A549 (cell line): ENCODE data around the gene MLST8. TPM values are rescaled to one million over a fixed set of nuclear protein-coding genes. Genes with fewer than 3 reads are reported as not detected.

Experiments used
- ATAC-seq, 2 experiments: fragments of 200-7000 bp in 1 of 2; fragments of >200 bp in 1 of 2; cut with Nextera tagmentation in 1 of 2; cut with Tn5 transposase in 1 of 2; 3 replicates each; pipeline versions ENCODE4 v1.8.0 to v1.9.1; 2018 to 2020; ENCODE audit warnings: mild to moderate bottlenecking in 1 of 2, moderate library complexity in 1 of 2
- CTCF ChIA-PET: fragments of 300-600 bp; sonication (Branson Sonifier 250); formaldehyde crosslinking; extraction: SDS; loops from one replicate; lab custom pipeline; 2021; ENCODE audit warnings: antibody characterized with exemption, inconsistent platforms; lab: Yijun Ruan, JAX
- POLR2A ChIA-PET: fragments of 350-600 bp; formaldehyde crosslinking; extraction: SDS; loops from one replicate; lab custom pipeline; 2021; ENCODE audit warnings: antibody characterized with exemption, inconsistent platforms; lab: Yijun Ruan, JAX
- DNase-seq, 2 experiments: peaks; one replicate each; pipeline versions ENCODE4 v3.0.0 to v3.0.0-alpha.2; 2011 to 2016; ENCODE audit warnings: low read depth in 1 of 2, low spot score in 1 of 2
- FAIRE-seq: peaks from 2 replicates; lab custom pipeline; 2011; peaks lifted over from hg19 to GRCh38; lab: Jason Lieb, UNC
- H3K27ac ChIP-seq, 2 experiments: fragments of >200 bp; sonication (Bioruptor Twin); formaldehyde crosslinking; 3 replicates each; pipeline ENCODE4 v1.5.1; 2016 to 2017
- H3K4me1 ChIP-seq: fragments of >200 bp; sonication (Bioruptor Twin); formaldehyde crosslinking; 3 replicates; pipeline ENCODE4 v1.6.1; 2016
- H3K4me2 ChIP-seq: fragments of >200 bp; sonication (Bioruptor Twin); formaldehyde crosslinking; 3 replicates; pipeline ENCODE4 v1.6.1; 2016
- H3K4me3 ChIP-seq: fragments of >200 bp; sonication (Bioruptor Twin); formaldehyde crosslinking; 3 replicates; pipeline ENCODE4 v1.5.1; 2016
- H3K9me3 ChIP-seq: fragments of >200 bp; sonication (Bioruptor Twin); formaldehyde crosslinking; 3 replicates; pipeline ENCODE4 v1.6.1; 2016
- EP300 ChIP-seq, 2 experiments: fragments of >200 bp; sonication (Bioruptor Twin); formaldehyde crosslinking; IDR thresholded peaks; 2 replicates in 1 of 2; 3 replicates in 1 of 2; pipeline ENCODE4 v1.6.1; 2016 to 2017
- HEYL ChIP-seq: fragments of 250-450 bp; sonication (Bioruptor Pico); IDR thresholded peaks from 2 replicates; pipeline ENCODE4 v1.8.0; 2021; ENCODE audit warnings: mild to moderate bottlenecking, moderate library complexity
- NPAS2 ChIP-seq: fragments of 250-450 bp; sonication (Bioruptor Pico); IDR thresholded peaks from 2 replicates; pipeline ENCODE4 v1.8.0; 2022; ENCODE audit warnings: mild to moderate bottlenecking, moderate library complexity, borderline replicate concordance
- PHF8 ChIP-seq: fragments of 200-600 bp; sonication (generic); IDR thresholded peaks from 2 replicates; pipeline ENCODE4 v1.6.1; 2016; ENCODE audit warnings: low read depth, mild to moderate bottlenecking, antibody characterized with exemption, moderate library complexity, borderline replicate concordance
- POLR2A ChIP-seq: IDR thresholded peaks from 2 replicates; pipeline ENCODE4 v1.6.1; 2012; ENCODE audit warnings: mild to moderate bottlenecking, low read length
- RAD21 ChIP-seq, 2 experiments: fragments of >200 bp in 1 of 2; sonication (Bioruptor Twin) in 1 of 2; formaldehyde crosslinking in 1 of 2; IDR thresholded peaks in 1 of 2; conservative IDR thresholded peaks in 1 of 2; 2 replicates in 1 of 2; 3 replicates in 1 of 2; pipeline ENCODE4 v1.6.1; 2012 to 2018; ENCODE audit warnings: inconsistent platforms in 1 of 2
- RARB ChIP-seq: fragments of 250-450 bp; sonication (Bioruptor Pico); IDR thresholded peaks from 2 replicates; pipeline ENCODE4 v1.8.0; 2021; ENCODE audit warnings: mild to moderate bottlenecking, moderate library complexity
- SREBF2 ChIP-seq: fragments of 450-650 bp; IDR thresholded peaks from 2 replicates; pipeline ENCODE4 v1.6.1; 2014; ENCODE audit warnings: mild to moderate bottlenecking, moderate library complexity
- WGBS: methylation state at CpG from one replicate; pipeline ENCODE4 v1.1.6; 2017; ENCODE audit errors: missing lambda C conversion rate; 5-methylcytosine and 5-hydroxymethylcytosine counted together
- polyA plus RNA-seq, 4 experiments: library from polyadenylated mRNA; depleted of rRNA in 3 of 4; stranded (reverse); fragments of >200 nt; fragmentation: RNase III in 1 of 4; extraction: RNeasy Plus Mini Kit Qiagen cat#74134 plus additional on column Dnase treatment in 1 of 4; gene quantifications; 2 replicates in 3 of 4; 3 replicates in 1 of 4; pipeline ENCODE4 v1.2.3, GENCODE V29; 2011 to 2017
- TF ChIP-seq, protein P1 (sequence below): IDR thresholded peaks from 2 replicates; pipeline ENCODE4 v1.6.1; 2012
- TF ChIP-seq, protein P2 (sequence below): fragments of 200-600 bp; sonication (generic); IDR thresholded peaks from 2 replicates; pipeline ENCODE4 v1.6.1; 2016; ENCODE audit warnings: antibody characterized with exemption, mild to moderate bottlenecking, moderate library complexity
- TF ChIP-seq, protein P3 (sequence below): fragments of 250-450 bp; sonication (Bioruptor Pico); IDR thresholded peaks from 2 replicates; pipeline ENCODE4 v1.5.0; 2021; ENCODE audit warnings: mild to moderate bottlenecking, moderate library complexity, borderline replicate concordance
- TF ChIP-seq, protein P4 (sequence below): fragments of >200 bp; sonication (Bioruptor Twin); formaldehyde crosslinking; IDR thresholded peaks from 3 replicates; pipeline ENCODE4 v1.6.1; 2016
- TF ChIP-seq, protein P5 (sequence below): fragments of 450-650 bp; IDR thresholded peaks from 2 replicates; pipeline ENCODE4 v1.6.1; 2014; ENCODE audit warnings: antibody characterized with exemption

The MLST8 gene
- polyA plus RNA-seq, 2 of the 4 experiments (the other 2 are of a cell fraction): 46.8 to 53.9 TPM

DNA sequence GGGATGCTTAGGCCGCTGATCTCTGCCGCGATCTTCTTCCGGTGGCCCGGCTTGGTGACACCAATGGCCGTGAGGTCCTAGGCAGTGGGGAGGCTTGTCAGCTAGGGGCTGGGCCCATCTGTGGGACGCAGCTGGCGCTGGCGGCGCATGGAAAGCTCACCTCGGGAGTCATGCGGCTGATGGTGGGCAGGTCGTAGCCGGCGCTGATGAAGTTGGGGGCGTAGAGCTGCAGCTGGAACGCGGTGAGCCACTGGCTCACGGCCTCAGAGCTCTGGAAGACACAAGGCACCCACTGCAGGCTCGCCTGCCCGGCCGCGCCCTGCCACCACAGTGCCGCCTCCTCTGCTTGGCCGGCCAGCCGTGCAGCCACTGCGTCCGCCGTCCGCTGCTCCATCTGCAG is 21.6 kb upstream of the MLST8 start:
- no peak overlapping the region for H3K4me2 ChIP-seq
- 93% methylated on average over 27 of the region's 30 CpGs for WGBS
- no peaks in the 10 kb centered on the region for H3K9me3 ChIP-seq
- no peaks in the 10 kb centered on the region for H3K4me1 ChIP-seq
- no peak overlapping the region for H3K27ac ChIP-seq
- ChIA-PET POLR2A (interaction anchor here (1.5 kb wide), 1 partner anchor 28 kb away, joined by 3 read pairs; the partner anchor contains the start of gene TRAF7), CTCF (interaction anchor here (2.7 kb wide), 1 partner anchor 11 kb away, joined by 19 read pairs; no protein-coding TSS in a partner anchor)
- ATAC-seq: no peak
- TF ChIP-seq, protein P1, sequence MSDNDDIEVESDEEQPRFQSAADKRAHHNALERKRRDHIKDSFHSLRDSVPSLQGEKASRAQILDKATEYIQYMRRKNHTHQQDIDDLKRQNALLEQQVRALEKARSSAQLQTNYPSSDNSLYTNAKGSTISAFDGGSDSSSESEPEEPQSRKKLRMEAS: no peak
- TF ChIP-seq RAD21 (conservative IDR thresholded peaks at IDR 0.05 in 1 of 2, IDR thresholded peaks at IDR 0.05 in 1 of 2) (no peak), NPAS2 (CRISPR knock-in tag) (no peak), RARB (CRISPR knock-in tag) (no peak), PHF8 (no peak), SREBF2 (no peak), POLR2A (no peak), HEYL (CRISPR knock-in tag) (no peak)
- TF ChIP-seq, protein P2, sequence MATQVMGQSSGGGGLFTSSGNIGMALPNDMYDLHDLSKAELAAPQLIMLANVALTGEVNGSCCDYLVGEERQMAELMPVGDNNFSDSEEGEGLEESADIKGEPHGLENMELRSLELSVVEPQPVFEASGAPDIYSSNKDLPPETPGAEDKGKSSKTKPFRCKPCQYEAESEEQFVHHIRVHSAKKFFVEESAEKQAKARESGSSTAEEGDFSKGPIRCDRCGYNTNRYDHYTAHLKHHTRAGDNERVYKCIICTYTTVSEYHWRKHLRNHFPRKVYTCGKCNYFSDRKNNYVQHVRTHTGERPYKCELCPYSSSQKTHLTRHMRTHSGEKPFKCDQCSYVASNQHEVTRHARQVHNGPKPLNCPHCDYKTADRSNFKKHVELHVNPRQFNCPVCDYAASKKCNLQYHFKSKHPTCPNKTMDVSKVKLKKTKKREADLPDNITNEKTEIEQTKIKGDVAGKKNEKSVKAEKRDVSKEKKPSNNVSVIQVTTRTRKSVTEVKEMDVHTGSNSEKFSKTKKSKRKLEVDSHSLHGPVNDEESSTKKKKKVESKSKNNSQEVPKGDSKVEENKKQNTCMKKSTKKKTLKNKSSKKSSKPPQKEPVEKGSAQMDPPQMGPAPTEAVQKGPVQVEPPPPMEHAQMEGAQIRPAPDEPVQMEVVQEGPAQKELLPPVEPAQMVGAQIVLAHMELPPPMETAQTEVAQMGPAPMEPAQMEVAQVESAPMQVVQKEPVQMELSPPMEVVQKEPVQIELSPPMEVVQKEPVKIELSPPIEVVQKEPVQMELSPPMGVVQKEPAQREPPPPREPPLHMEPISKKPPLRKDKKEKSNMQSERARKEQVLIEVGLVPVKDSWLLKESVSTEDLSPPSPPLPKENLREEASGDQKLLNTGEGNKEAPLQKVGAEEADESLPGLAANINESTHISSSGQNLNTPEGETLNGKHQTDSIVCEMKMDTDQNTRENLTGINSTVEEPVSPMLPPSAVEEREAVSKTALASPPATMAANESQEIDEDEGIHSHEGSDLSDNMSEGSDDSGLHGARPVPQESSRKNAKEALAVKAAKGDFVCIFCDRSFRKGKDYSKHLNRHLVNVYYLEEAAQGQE: no peak
- TF ChIP-seq, protein P3, sequence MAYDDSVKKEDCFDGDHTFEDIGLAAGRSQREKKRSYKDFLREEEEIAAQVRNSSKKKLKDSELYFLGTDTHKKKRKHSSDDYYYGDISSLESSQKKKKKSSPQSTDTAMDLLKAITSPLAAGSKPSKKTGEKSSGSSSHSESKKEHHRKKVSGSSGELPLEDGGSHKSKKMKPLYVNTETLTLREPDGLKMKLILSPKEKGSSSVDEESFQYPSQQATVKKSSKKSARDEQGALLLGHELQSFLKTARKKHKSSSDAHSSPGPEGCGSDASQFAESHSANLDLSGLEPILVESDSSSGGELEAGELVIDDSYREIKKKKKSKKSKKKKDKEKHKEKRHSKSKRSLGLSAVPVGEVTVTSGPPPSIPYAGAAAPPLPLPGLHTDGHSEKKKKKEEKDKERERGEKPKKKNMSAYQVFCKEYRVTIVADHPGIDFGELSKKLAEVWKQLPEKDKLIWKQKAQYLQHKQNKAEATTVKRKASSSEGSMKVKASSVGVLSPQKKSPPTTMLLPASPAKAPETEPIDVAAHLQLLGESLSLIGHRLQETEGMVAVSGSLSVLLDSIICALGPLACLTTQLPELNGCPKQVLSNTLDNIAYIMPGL: no peak
- TF ChIP-seq, protein P4, sequence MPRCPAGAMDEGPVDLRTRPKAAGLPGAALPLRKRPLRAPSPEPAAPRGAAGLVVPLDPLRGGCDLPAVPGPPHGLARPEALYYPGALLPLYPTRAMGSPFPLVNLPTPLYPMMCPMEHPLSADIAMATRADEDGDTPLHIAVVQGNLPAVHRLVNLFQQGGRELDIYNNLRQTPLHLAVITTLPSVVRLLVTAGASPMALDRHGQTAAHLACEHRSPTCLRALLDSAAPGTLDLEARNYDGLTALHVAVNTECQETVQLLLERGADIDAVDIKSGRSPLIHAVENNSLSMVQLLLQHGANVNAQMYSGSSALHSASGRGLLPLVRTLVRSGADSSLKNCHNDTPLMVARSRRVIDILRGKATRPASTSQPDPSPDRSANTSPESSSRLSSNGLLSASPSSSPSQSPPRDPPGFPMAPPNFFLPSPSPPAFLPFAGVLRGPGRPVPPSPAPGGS: no peak
- TF ChIP-seq, protein P5, sequence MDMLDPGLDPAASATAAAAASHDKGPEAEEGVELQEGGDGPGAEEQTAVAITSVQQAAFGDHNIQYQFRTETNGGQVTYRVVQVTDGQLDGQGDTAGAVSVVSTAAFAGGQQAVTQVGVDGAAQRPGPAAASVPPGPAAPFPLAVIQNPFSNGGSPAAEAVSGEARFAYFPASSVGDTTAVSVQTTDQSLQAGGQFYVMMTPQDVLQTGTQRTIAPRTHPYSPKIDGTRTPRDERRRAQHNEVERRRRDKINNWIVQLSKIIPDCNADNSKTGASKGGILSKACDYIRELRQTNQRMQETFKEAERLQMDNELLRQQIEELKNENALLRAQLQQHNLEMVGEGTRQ: no peak
- DNase-seq: no peak
- no peak overlapping the region for H3K4me3 ChIP-seq
- no peak for FAIRE-seq

DNA sequence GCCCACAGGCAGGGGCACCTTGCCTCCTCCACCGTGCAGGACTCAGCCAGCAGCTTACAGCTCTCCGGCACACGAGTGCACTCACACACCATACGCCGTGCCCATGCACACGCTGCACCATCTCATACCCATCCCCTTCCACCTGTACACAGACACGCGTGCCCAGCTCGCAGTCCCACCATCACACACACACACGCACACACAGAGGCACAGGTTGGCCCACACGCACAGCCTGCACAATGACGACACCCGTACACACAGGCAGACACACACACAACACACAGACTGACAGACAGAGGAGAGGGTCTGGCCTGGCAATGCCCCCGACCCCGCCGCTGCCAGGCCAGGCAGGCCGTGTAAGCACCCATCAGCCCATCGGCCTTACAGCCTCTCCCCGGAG is 20.9 kb upstream of the MLST8 start:
- DNase-seq: no peak
- ATAC-seq: peak in 1 of 2 experiments; percentile 2; a peak in 1 of 6 replicates
- no peak overlapping the region for H3K27ac ChIP-seq
- no peaks in the 10 kb centered on the region for H3K9me3 ChIP-seq
- no peak overlapping the region for H3K4me2 ChIP-seq
- no peak overlapping the region for H3K4me3 ChIP-seq
- TF ChIP-seq, protein P1: no peak
- no peak for TF ChIP-seq HEYL (CRISPR knock-in tag)
- no peak for TF ChIP-seq EP300 (IDR thresholded peaks at IDR 0.05)
- CTCF ChIA-PET: interaction anchor here (2.7 kb wide), 1 partner anchor 11 kb away, joined by 19 read pairs; no protein-coding TSS in a partner anchor
- no peaks in the 10 kb centered on the region for H3K4me1 ChIP-seq
- 87% methylated on average over 19 of the region's 19 CpGs for WGBS
- POLR2A ChIA-PET: interaction anchor here (1.5 kb wide), 1 partner anchor 29 kb away, joined by 3 read pairs; the partner anchor contains the start of gene TRAF7
- FAIRE-seq: no peak
